ENCODE results near the gene RMDN3. TPM values are rescaled to one million over a fixed set of nuclear protein-coding genes. Genes with fewer than 3 reads are reported as not detected.
A peak's percentile ranks its signal among the peaks of the same experiment; 100 is the strongest.

The RMDN3 gene
- total and polyA plus RNA-seq, 9 of the 15 experiments (the other 6 are each of a cell fraction or from before 2014, with no cell fraction given): 8.1 to 38.2 (median 25.9) TPM

GRCh38 chr15:40695469-40695890 lies 59.6 kb downstream of the RMDN3 start (continued):
- TF ChIP-seq FOXP4 (CRISPR knock-in tag; IDR thresholded peaks at IDR 0.05; ENCODE audit: borderline replicate concordance) (0 out of 2 replicates have a peak, but pooled peaks have one; percentile 7), NR2C2 (CRISPR knock-in tag; IDR thresholded peaks at IDR 0.05) (no peak), NR2C2 (tag; IDR thresholded peaks at IDR 0.05) (peak; percentile 19; the same call in 1 of the 2 replicates), CHD1 (IDR thresholded peaks at IDR 0.05; ENCODE audit: low read length) (peak; percentile 23), CBFB (CRISPR knock-in tag; IDR thresholded peaks at IDR 0.05) (0 out of 2 replicates have a peak, but pooled peaks have one; percentile 46), EWSR1 (IDR thresholded peaks at IDR 0.05; ENCODE audit: borderline replicate concordance, low read depth, partially characterized antibody) (no peak), SNIP1 (IDR thresholded peaks at IDR 0.05; ENCODE audit: low read depth) (no peak), NFXL1 (CRISPR knock-in tag; IDR thresholded peaks at IDR 0.05) (no peak), U2AF1 (optimal IDR thresholded peaks at IDR 0.05; ENCODE audit: low read depth, low read length) (no peak), ZNF318 (IDR thresholded peaks at IDR 0.05; ENCODE audit: borderline replicate concordance in 1 of 2, low read depth in 1 of 2) (no peak), ARID4B (CRISPR knock-in tag; IDR thresholded peaks at IDR 0.05) (0 out of 2 replicates have a peak, but pooled peaks have one; percentile 57)

Data from K562 (cell line).